GM12865 (cell line): ENCODE data around the gene CABP2.

Experiments
- DNase-seq: peaks from one replicate; pipeline ENCODE4 v3.0.0; 2010; ENCODE audit warnings: low read depth
- H3K4me3 ChIP-seq: 2 replicates; pipeline ENCODE4 v1.5.1; 2011; ENCODE audit warnings: mild to moderate bottlenecking, low read depth, low read length, control low read depth
- CTCF ChIP-seq: IDR thresholded peaks from 2 replicates; pipeline ENCODE4 v1.5.1; 2011; ENCODE audit warnings: low read length, control low read depth, low read depth, inconsistent platforms; ENCODE audit not compliant: insufficient read depth; ENCODE audit errors: missing control alignments

Gene CABP2

GRCh38 chr11:67538823-67539505 lies 15.7 kb upstream of the CABP2 start:
- H3K4me3 ChIP-seq, result no peak overlapping the region
- no peak for DNase-seq
- no peak for TF ChIP-seq CTCF

- no peak for DNase-seq
- no peak overlapping the region for H3K4me3 ChIP-seq
- no peak for TF ChIP-seq CTCF
These were observed 15.1 kb upstream of the CABP2 start for GRCh38 chr11:67538306-67538705.

- no peak overlapping the region for H3K4me3 ChIP-seq
- TF ChIP-seq CTCF, result no peak
- DNase-seq, result no peak
These were observed 12.3 kb upstream of the CABP2 start for GRCh38 chr11:67535561-67535960.

GRCh38 chr11:67534070-67534679 lies 10.9 kb upstream of the CABP2 start:
- no peak for TF ChIP-seq CTCF
- H3K4me3 ChIP-seq, result no peak overlapping the region
- no peak for DNase-seq

GRCh38 chr11:67532889-67533288 lies 9.6 kb upstream of the CABP2 start:
- no peak for TF ChIP-seq CTCF
- no peak overlapping the region for H3K4me3 ChIP-seq
- no peak for DNase-seq

- no peak for DNase-seq
- TF ChIP-seq CTCF, result no peak
- H3K4me3 ChIP-seq, result no peak overlapping the region
These were observed 7.0 kb upstream of the CABP2 start for GRCh38 chr11:67530282-67530592.

- no peak overlapping the region for H3K4me3 ChIP-seq
- no peak for TF ChIP-seq CTCF
- no peak for DNase-seq
These were observed 5.1 kb upstream of the CABP2 start for GRCh38 chr11:67528376-67528775.
